ENCODE measurements around the gene MYMK.

Gene MYMK

GRCh38 chr9:133518706-133519449 lies 5.9 kb downstream of the MYMK start:
- no peak for DNase-seq (ENCODE audit: low read depth, low spot score)

- DNase-seq (ENCODE audit: low read depth, low spot score), result no peak
These were observed 6.6 kb downstream of the MYMK start for GRCh38 chr9:133518200-133518599.

GRCh38 chr9:133517711-133518110 lies 7.0 kb downstream of the MYMK start:
- no peak for DNase-seq (ENCODE audit: low read depth, low spot score)

- no peak for DNase-seq (ENCODE audit: low read depth, low spot score)
These were observed 7.8 kb downstream of the MYMK start for GRCh38 chr9:133516961-133517350.

GRCh38 chr9:133516256-133516960 lies 8.4 kb downstream of the MYMK start:
- DNase-seq (ENCODE audit: low read depth, low spot score), result no peak

- no peak for DNase-seq (ENCODE audit: low read depth, low spot score)
These were observed 9.0 kb downstream of the MYMK start for GRCh38 chr9:133515615-133516255.

- no peak for DNase-seq (ENCODE audit: low read depth, low spot score)
These were observed 9.5 kb downstream of the MYMK start for GRCh38 chr9:133515240-133515610.

- no peak for DNase-seq (ENCODE audit: low read depth, low spot score)
These were observed 10.1 kb downstream of the MYMK start for GRCh38 chr9:133514460-133515239.

GRCh38 chr9:133513214-133514100 lies 11.3 kb downstream of the MYMK start:
- DNase-seq (ENCODE audit: low read depth, low spot score), result no peak

GRCh38 chr9:133512253-133513213 lies 12.2 kb downstream of the MYMK start:
- no peak for DNase-seq (ENCODE audit: low read depth, low spot score)

- no peak for DNase-seq (ENCODE audit: low read depth, low spot score)
These were observed 13.2 kb downstream of the MYMK start for GRCh38 chr9:133511607-133512006.

- DNase-seq (ENCODE audit: low read depth, low spot score), result no peak
These were observed 13.7 kb downstream of the MYMK start for GRCh38 chr9:133510926-133511505.

- no peak for DNase-seq (ENCODE audit: low read depth, low spot score)
These were observed 15.3 kb downstream of the MYMK start for GRCh38 chr9:133509179-133510083.

GRCh38 chr9:133508046-133508445 lies 16.7 kb downstream of the MYMK start:
- no peak for DNase-seq (ENCODE audit: low read depth, low spot score)

GRCh38 chr9:133507246-133507965 lies 17.4 kb downstream of the MYMK start:
- no peak for DNase-seq (ENCODE audit: low read depth, low spot score)

GRCh38 chr9:133506653-133507038 lies 18.1 kb downstream of the MYMK start:
- DNase-seq (ENCODE audit: low read depth, low spot score), result no peak

- DNase-seq (ENCODE audit: low read depth, low spot score), result no peak
These were observed 18.7 kb downstream of the MYMK start for GRCh38 chr9:133505901-133506652.
